Stimulated activated CD8-positive, alpha-beta memory T cell treated with anti-CD3 and anti-CD28 coated beads, Interleukin-12 subunit alpha, Interleukin-12 subunit beta, amount 100 ng/mL, for 1 hour (primary cell): ENCODE measurements around the gene MARCHF10.
"Not testable (repeated sequence)": the region's sequence is repeated elsewhere in the genome, so short reads cannot be mapped to it uniquely, and the experiment has no call there.

Experiments
- DNase-seq: peaks from one replicate; pipeline ENCODE4 v3.0.0-alpha.2; 2020; ENCODE audit warnings: low read depth

MARCHF10 gene, protein sequence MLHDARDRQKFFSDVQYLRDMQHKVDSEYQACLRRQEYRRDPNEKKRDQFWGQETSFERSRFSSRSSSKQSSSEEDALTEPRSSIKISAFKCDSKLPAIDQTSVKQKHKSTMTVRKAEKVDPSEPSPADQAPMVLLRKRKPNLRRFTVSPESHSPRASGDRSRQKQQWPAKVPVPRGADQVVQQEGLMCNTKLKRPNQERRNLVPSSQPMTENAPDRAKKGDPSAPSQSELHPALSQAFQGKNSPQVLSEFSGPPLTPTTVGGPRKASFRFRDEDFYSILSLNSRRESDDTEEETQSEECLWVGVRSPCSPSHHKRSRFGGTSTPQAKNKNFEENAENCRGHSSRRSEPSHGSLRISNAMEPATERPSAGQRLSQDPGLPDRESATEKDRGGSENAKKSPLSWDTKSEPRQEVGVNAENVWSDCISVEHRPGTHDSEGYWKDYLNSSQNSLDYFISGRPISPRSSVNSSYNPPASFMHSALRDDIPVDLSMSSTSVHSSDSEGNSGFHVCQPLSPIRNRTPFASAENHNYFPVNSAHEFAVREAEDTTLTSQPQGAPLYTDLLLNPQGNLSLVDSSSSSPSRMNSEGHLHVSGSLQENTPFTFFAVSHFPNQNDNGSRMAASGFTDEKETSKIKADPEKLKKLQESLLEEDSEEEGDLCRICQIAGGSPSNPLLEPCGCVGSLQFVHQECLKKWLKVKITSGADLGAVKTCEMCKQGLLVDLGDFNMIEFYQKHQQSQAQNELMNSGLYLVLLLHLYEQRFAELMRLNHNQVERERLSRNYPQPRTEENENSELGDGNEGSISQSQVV

DNA sequence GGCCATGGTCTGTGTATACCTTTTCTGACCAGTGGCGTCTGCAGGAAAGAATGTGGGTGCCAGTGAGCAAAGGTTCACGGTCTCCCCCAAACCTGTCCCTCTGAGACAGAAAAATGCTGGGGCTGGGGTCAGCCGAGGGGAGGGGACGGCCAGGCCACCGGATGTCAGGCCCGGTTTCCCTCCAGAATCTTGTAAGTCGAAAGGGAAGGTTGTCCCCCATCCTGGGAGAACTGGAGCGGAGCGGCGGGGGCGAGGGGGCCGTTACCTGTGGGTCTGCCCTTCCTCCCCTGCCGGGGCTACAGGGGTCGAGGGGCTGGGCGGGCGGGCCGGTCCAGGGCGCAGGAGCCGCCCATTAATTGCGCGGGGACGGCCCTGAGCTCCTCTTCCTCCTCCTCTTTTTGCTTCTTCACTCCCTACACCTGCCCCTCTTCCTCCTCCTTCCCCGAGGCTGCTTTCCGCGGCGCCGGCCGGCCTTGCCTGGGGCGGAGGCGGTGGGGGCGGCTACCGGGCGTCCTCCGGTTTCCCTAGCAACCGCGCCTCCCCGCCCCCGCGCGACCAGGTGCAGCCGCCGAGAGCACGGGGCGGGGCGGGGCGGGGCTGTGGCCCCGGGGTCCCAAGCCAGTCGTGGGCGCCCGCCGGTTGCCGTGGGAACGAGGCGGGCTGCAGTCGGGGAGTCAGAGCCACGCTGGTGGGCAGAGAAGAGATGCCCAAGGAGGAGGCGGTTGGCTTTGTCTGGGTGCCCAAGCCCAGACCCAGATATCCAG is at the start of gene MARCHF10:
TSS of gene MARCHF10 (minus strand) at position 503 of the 764 bp plus-strand sequence. CDS start 6,579 bp downstream, outside the sequence.
- DNase-seq = no peak

DNA sequence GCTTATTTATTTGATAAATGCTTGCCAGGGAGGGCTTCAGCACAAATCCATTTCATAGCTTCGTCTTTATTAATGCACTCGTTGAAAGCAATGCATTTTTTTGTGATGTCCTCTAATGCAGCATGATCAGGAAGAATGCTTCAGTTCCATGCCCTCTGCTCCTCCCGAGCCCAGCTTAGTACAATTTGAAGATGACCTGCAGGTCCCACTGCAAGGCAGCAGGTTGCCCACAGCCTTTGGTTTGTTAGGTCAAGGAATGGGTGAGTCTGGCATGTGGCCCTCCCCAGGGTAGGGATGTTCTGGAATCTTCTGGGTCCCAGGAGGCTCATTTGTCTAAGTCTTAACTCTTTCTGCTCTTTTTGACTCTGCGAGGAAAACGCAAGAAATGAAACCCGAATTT is 49.4 kb upstream of the MARCHF10 start:
- no peak for DNase-seq

DNA sequence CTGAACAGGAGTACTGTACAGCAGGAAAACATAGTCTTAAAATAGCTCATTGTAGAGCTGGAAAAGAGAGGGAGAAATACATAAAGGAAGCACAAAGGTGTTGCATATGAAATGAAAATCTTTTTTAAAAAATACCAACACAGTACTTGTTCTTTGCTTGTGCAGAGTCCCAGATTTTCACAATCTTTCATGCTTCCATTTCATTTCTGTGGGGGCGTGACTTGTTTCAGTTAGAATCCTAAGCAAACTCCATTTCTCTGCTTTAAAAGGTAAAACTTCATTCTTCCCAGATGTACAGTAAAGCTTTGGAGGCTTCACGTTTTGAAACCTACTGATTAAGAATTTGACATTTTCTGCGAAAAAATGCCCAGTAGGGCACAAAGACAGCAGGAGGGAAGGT is 48.5 kb upstream of the MARCHF10 start:
- no peak for DNase-seq

DNA sequence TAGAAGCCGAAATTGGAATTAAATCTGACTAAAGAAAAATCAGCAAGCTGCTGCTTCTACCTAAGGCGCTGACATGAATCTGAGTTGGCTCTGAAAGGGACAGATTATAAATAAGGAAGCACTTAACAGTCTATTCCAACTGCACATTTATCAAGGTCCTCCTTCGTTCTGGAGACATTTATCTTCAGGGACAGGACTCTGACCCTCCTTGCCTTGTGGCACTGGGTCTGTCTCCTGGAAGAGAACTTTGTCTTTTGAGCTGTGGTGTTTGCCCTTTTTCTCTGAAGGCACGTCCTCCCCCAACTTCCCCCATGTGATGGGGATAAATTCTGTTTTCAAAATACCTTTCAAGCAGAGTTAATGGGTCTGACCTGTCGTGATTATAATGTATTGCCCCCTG is 47.0 kb upstream of the MARCHF10 start:
- DNase-seq = no peak

DNA sequence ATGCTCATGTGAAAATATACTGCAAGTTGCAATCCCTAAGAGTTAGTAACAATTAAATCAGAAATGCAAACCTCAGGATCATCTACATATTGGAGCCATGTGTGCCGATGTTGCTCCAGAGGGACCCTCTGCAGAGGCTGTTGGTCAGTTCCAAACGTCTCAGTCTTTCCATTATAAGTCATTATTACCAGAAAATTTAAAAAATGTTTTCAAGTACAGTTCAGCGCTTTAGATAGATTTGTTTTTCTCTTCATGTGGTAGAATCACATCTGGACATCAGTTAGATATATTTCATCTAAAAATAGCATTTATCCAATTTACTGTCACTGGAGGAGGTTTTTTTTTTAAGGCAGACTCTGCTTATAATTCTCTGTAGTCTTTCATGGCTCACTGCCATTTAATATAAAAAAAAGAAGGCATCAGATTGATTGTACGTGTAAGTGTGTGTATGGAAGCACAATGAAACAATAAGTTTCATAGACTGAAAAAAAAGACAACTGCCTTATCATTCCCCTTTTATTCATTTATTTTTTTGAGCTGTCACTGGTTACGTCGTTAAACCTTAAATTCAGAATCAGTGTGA is 46.1 kb upstream of the MARCHF10 start:
- no peak for DNase-seq

DNA sequence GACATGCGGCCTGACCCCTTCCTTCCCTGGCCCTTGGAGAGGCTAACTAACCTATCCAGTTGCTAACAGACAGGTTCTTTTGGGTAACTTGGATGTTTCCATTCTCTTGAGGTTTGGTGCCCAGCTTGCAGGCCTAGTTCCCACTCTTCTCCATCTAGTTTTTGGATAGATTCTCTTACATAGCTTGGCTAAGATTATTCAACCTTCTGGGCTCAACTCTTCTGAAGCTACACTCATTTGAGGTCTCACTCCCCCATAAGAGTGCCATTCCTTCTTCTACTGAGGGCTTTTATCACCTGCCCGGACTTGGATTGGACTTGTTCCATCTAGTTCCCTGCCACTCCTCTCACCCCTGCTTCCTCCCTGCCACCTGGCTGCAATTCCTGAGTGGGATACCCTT is 44.1 kb upstream of the MARCHF10 start:
- DNase-seq = no peak

DNA sequence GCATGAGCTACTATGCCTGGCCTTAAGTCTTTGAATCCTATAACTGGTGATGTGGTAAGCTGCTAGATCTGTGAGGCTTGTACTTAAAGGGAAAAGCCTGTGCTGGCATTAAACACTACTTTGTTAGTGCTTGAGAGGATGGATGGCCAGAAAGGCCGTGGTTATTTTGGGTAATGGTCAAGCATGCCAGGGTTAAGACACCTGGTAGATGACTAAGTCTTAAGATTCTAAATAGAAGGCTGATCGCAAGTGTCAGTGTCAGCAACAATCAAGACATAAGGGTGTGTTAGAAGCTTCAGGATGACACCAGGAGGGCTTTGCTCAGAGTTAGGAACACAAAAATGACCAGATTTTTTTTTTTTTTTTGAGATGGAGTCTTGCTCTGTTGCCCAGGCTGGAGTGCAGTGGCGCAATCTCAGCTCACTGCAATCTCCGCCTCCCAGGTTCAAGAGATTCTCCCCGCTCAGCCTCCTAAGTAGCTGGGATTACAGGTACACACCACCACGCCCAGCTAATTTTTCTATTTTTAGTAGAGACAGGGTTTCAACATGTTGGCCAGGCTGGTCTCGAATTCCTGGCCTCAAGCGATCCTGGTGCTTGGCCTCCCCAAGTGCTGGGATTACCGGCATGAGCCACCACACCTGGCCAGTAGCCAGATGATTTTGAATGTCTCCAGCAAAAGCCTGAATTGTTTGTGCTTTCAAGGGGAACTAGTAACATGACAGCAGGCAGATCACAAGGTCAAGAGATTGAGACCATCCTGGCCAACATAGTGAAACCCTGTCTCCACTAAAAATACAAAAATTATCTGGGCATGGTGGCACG is 41.7 kb upstream of the MARCHF10 start:
- not testable (repeated sequence) for DNase-seq

DNA sequence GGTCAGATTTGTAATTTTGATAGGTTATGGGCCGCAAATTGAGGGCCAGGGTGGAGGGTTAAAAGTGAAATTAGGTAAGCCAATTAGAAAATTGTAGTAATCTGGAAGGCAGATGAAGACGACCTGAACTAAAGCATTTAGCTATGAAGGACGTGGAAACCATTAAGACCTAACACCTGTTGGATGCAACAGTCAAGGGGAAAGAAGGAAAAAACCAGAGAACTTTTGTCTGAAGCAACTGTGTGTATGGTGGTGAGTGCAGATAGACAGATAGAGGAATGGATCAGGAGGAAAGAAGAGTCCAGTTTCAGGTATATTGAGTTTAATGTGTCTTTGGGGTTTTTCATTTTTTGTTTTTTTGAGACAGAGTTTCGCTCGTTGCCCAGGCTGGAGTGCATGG is 40.2 kb upstream of the MARCHF10 start:
- DNase-seq = no peak

DNA sequence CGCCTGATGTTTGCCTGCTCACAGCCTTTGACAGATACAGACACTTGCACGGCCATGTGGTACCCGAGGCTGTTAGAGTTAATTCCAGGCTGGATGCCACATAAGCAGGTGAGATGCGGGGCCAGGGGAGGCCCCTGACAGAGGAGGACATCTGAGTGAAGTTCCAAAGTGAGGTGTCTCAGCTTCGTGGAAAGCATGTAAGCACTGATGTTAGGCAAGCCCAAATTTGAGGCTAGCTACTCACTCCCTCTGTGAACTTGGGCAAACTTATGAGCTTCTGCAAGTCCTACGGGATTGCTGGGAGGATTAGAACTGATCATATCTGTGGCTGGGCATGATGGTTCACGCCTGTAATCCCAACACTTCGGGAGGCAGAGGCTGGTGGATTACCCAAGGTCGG is 39.3 kb upstream of the MARCHF10 start:
- DNase-seq = no peak

DNA sequence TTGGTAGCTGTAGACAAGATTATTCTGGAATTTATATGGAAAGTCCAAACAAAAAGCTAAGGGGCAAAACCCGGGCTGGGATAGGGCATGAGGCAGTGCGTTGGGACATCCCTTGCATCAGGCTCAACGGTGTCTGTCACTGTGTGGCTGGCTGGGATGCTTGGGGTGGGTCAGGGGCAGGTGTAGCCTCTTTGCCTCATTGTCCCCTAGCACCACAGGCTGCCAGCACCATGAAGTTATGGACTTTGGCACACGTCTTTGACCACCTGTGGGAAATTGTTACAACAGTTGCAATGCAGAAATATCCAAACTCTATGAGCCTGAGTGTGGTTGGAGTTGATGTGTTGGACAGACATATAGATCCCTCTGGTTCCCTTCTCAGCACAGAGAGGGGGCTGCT is 32.8 kb upstream of the MARCHF10 start:
- no peak for DNase-seq

DNA sequence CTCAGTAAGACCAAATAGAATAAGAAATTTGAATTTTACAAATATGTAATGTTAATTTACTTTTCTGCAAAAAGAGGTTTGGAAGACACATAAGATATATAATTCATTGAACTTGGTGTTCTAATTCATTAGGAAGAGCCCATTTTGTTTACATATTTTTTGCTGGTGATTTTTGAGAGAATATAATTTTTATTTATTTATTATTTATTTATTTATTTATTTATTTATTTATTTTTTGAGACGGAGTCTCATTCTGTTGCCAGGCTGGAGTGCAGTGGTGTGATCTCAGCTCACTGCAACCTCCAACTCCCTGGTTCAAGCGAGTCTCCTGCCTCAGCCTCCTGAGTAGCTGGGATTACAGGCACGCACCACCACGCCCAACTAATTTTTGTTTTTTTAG is 25.7 kb upstream of the MARCHF10 start:
- DNase-seq = not testable (repeated sequence)

DNA sequence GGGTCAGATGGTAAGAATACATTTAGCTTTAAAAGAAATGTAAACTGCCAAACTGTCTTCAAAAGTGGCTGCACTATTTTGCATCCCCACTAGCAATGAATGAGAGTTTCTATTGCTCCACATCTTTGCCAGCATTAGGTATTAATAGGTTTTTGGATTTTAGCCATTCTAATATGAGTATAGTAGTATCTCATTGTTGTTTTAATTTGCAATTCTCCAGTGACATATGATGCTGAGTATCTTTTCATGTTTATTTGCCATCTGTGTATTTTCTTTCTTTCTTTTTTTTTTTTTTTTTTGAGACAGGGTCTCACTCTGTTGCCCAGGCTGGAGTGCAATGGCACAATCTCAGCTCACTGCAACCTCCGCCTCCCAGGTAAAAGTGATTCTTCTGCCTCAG is 24.3 kb upstream of the MARCHF10 start:
- no peak for DNase-seq

DNA sequence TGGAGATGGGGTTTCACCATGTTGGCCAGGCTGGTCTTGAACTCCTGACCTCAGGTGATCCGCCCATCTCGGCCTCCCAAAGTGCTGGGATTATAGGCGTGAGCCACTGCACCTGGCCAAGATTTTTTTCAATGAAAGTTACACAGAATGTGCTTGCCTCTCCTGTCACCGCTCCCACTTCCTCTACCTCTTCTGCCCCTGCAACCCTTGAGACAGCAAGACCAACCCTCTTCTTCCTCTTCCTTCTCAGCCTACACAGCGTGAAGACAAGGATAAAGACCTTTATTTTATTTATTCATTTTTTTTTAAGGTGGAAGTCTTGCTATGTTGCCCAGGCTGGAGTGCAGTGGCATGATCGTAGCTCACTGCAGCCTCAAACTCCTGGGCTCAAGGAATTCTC is 23.0 kb upstream of the MARCHF10 start:
- not testable (repeated sequence) for DNase-seq

DNA sequence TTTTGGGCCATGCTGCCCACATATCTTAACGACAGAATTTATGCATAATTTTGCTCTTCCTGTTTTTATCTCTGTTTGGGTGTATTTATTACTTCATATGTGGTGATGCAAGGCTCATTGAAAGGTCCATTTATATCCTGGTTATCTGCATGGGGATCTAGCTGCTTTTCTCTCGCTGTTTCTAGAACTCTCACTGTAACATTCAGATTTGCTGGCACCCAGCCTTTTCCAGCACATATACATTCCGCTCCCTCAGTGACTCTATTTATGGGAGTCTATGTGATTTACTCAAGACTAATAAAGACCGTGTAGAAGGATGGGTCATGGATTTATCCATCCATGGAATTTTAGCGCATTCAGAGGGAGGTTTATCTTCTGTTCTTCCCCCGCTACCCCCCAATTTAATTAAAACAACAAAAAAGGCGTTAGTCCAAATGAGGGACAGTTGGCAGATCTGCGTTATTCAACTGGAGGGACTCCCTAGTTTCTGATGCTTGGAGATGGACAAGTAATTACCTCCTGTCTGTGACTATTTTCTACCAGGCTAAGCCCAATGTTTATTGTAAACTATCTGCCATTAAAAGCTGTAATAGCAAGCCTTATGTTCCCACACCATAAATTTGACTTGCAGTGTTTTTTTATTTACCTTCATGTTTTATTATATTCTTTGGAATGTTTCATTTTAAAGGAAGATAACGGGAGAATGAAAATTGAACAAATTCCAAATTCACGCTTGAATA is 19.8 kb upstream of the MARCHF10 start:
- no peak for DNase-seq

DNA sequence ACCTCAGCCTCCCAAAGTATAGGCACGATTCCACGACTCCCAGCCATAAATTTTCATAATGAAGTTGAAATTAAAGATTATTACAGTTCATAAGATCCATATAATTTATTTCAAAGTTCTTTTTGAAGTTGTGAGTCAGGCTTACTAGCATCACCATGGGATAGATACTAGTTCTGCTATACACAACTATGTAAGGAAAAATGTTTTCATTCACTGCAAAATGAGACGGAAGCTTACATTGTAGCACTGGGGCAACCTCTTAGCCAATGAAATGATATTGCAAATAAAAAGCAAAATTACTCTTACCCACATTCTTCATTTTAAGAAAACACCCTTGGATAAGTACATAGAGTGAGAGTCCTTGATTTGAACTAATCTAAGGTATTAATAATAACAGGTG is 18.8 kb upstream of the MARCHF10 start:
- no peak for DNase-seq

DNA sequence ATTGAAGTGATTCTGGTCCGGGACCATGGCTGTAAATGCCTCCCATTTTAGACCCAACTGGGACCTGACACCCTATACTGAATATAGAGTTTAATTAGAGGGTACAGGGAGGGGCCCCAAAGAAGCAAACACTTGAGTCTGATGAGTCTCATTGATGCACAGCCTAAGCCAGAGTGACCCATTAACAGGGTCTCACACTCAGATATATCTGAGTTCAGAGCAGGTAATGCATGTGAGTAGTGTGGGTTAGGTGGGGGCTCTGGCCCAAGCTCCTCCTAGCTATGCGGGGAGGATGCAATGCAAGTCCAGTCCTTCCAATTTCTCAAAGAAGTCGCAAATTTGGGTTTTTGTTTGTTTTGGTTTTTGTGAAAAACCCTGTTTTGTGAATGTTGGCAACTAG is 17.1 kb upstream of the MARCHF10 start:
- no peak for DNase-seq

DNA sequence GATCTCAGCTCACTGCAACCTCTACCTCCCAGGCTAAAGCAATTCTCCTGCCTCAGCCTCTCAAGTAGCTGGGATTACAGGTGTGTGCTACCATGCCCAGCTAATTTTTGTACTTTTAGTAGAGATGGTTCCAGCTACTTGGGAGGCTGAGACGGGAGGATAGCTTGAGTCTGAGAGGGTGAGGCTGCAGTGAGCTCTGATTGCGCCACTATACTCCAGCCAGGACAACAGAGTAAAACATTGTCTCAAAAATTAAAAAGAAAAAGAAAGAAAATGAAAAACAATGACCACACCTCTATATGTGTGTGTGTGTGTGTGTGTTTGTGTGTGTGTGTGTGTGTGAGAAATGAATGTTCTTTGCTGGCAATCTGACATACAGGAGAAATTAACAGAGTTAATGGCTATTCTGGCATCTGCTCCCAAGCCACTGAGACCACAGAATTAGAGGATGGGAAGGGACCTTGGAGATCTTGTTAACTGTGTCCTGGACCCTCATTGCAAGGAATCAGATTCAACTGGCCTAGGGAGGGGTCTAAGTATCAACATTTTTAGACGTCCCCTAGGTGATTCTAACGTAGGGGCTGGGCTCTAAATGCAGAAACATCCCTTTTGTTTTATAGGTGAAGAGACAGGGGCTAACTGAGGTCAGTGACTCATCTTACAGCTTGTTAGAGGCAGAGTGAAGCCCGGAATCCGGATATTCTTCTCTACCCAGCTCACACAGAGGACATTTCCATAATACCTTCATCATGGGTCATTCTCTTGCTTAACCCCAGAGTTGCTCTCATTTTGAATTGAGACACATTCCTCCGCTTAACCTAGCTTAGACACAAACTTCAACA is 16.4 kb upstream of the MARCHF10 start:
- DNase-seq = no peak

DNA sequence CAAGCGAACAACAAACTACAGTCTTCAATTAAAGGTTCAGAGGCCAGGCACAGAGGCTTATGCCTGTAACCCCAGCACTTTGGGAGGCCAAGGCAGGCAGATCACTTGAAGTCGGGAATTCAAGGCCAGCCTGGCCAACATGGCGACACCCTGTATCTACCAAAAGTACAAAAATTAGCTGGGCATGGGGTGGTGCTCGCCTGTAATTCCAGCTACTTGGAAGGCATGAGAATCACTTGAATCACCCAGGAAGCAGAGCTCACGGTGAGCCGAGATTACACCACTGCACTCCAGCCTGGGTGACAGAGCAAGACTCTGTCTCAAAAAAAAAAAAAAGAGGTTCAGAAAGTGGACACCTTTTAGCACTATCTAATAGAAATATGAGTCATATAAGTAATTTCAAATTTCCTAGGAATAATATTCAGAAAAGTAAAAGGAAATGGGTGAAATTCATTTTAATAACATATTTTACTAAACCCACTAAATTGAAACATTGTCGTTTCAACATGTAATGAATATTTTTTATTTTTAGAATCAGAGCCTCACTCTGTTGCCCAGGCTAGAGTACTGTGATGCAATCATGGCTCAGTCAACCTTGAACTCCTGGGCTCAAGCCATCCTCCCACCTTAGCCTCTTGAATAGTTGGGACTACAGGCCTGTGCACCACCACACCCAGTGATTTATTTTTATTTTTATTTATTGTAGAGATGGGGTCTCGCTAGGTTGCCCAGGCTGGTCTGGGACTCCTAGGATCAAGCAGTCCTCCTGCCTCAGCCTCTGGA is 15.2 kb upstream of the MARCHF10 start:
- DNase-seq = no peak
